A204.1 (cell line): ENCODE data around the gene TBK1.

Experiments
- FAIRE-seq: peaks from 2 replicates; lab custom pipeline; 2012; peaks lifted over from hg19 to GRCh38; lab: Jason Lieb, UNC

The TBK1 gene

DNA sequence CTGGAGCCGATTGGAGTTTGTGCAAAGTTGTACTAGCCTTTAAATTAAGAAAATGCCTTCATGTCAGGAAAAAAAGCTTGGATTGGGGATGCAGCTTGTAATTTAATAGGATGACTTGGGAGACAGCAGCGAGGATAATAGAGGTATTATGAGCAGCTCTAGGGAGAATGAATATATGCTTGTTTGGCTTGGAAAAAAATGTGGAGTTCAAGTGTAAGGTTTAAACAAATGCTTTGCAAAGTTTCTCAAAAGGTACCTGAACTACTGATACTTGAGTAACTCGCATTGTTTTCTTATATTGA, 93.1 kb downstream of the TBK1 start:
- FAIRE-seq: no peak

DNA sequence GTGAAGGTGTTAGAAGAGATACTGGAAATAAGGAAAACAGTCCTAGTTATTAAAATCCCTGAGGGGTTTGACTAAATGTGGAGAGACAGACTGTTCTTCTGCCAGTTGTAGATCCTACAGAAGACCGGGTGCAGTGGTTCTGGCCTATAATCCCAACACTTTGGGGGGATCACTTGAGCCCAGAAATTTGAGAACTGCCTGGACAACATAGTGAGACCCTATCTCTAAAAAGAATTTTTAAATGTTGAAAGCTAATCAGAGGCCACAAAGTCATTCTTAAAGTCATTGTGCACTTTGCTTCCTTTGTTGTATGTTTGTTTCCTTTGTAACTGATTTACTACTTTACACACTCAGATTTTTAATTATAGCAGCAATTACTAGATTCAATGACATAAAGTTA, 97.2 kb downstream of the TBK1 start:
- no peak for FAIRE-seq

DNA sequence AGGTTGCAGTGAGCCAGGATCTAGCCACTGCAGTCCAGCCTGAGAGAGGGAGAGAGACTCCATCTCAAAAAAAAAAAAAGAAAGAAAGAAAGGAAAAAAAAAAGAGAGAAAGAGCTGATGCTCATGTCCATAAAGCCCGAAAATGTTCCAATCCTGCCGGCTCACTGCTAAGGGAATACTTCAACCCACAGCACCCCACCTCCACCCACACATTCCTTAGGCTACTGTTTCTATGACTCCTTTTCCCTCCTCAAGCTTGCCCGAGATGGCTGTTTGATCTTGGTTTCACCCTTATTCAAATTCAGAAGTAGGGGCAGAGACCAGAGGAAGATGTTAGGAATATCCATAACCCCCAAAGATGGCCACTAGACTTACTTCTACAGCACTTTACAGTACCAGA, 98.8 kb downstream of the TBK1 start:
- FAIRE-seq: no peak

DNA sequence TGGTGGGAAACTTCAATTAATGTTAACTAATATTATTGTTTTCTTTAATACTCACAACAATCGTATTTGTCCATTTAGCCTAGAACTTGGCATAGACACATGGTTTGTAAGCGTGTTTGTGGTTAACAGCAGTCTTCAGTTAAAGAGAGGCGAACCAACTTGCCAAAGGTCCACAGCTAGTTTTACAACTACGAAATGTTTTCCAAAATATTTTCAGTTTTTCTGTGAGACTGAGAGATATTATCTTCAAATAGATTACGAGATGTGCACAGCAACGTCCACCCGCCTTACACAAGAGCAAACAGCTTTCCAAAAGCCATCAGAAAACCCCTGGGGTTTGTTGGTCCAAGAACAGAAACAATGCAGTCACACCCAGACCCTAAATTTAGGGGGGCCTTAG, 99.8 kb downstream of the TBK1 start:
- no peak for FAIRE-seq
